ENCODE measurements around the gene SARDH.

GRCh38 chr9:133692364-133692985, 45.7 kb downstream of the SARDH start:
- no peak for TF ChIP-seq POLR2A (IDR thresholded peaks at IDR 0.05)
- no peak for TF ChIP-seq POLR2AphosphoS5 (IDR thresholded peaks at IDR 0.05)
- no peak for TF ChIP-seq CTCF (IDR thresholded peaks at IDR 0.05)
- no peak for TF ChIP-seq EP300 (IDR thresholded peaks at IDR 0.05)
